RPMI7951 (cell line): ENCODE data around the gene TNFRSF8. TPM values are rescaled to one million over a fixed set of nuclear protein-coding genes. Genes with fewer than 3 reads are reported as not detected.
"Not testable (repeated sequence)": the region's sequence is repeated elsewhere in the genome, so short reads cannot be mapped to it uniquely, and the experiment has no call there.

Experiments
- DNase-seq: peaks from one replicate; pipeline ENCODE4 v3.0.0-alpha.2; 2012; ENCODE audit warnings: low read depth
- total RNA-seq: library from RNA; depleted of rRNA; stranded (reverse); fragments of >200 nt; shearing (Covaris generic); gene quantifications from 2 replicates; pipeline ENCODE4 v1.2.3, GENCODE V29; 2014

TNFRSF8 gene
- total RNA-seq, 1 experiment from 2014 or later: not detected

- DNase-seq: no peak
Measured at GRCh38 chr1:12083766-12084165, 20.7 kb downstream of the TNFRSF8 start.

- DNase-seq: no peak
Measured at GRCh38 chr1:12085643-12086260, 22.6 kb downstream of the TNFRSF8 start.

- no peak for DNase-seq
Measured at GRCh38 chr1:12087797-12088314, 24.8 kb downstream of the TNFRSF8 start.

GRCh38 chr1:12088607-12089006, 25.5 kb downstream of the TNFRSF8 start:
- no peak for DNase-seq

- DNase-seq: no peak
Measured at GRCh38 chr1:12090326-12090725, 27.2 kb downstream of the TNFRSF8 start.

GRCh38 chr1:12091191-12091590, 28.1 kb downstream of the TNFRSF8 start:
- no peak for DNase-seq

GRCh38 chr1:12094180-12094579, 31.1 kb downstream of the TNFRSF8 start:
- DNase-seq: no peak

GRCh38 chr1:12095452-12096263, 32.6 kb downstream of the TNFRSF8 start:
- peak; percentile 31 for DNase-seq

GRCh38 chr1:12096615-12097014, 33.5 kb downstream of the TNFRSF8 start:
- no peak for DNase-seq

GRCh38 chr1:12097321-12097720, 34.2 kb downstream of the TNFRSF8 start:
- DNase-seq: no peak

GRCh38 chr1:12098786-12099185, 35.7 kb downstream of the TNFRSF8 start:
- DNase-seq: no peak

GRCh38 chr1:12099610-12100009, 36.5 kb downstream of the TNFRSF8 start:
- no peak for DNase-seq

- DNase-seq: no peak
Measured at GRCh38 chr1:12100071-12100470, 37.0 kb downstream of the TNFRSF8 start.

GRCh38 chr1:12101120-12101519, 38.0 kb downstream of the TNFRSF8 start:
- not testable (repeated sequence) for DNase-seq

- DNase-seq: no peak
Measured at GRCh38 chr1:12102066-12102465, 39.0 kb downstream of the TNFRSF8 start.

- DNase-seq: no peak
Measured at GRCh38 chr1:12104417-12104816, 41.3 kb downstream of the TNFRSF8 start.

- no peak for DNase-seq
Measured at GRCh38 chr1:12106153-12106552, 43.0 kb downstream of the TNFRSF8 start.

GRCh38 chr1:12106861-12107260, 43.8 kb downstream of the TNFRSF8 start:
- DNase-seq: not testable (repeated sequence)

GRCh38 chr1:12107718-12108117, 44.6 kb downstream of the TNFRSF8 start:
- no peak for DNase-seq

- no peak for DNase-seq
Measured at GRCh38 chr1:12109901-12110300, 46.8 kb downstream of the TNFRSF8 start.

- no peak for DNase-seq
Measured at GRCh38 chr1:12111741-12112140, 48.6 kb downstream of the TNFRSF8 start.

GRCh38 chr1:12112711-12113161, 49.6 kb downstream of the TNFRSF8 start:
- DNase-seq: peak; percentile 61
